HG03135 (cell line): ENCODE results near the gene CPNE6.
"Not testable (repeated sequence)": the region's sequence is repeated elsewhere in the genome, so short reads cannot be mapped to it uniquely, and the experiment has no call there.

Experiments used
- ATAC-seq: cut with Tn5 transposase; IDR thresholded peaks from one replicate; pipeline ENCODE4 v1.9.1; 2021; ENCODE audit warnings: mild to moderate bottlenecking, moderate library complexity; ENCODE audit not compliant: unreplicated experiment

Gene CPNE6

GRCh38 chr14:24102357-24103048 lies 31.1 kb downstream of the CPNE6 start:
- no peak for ATAC-seq

DNA sequence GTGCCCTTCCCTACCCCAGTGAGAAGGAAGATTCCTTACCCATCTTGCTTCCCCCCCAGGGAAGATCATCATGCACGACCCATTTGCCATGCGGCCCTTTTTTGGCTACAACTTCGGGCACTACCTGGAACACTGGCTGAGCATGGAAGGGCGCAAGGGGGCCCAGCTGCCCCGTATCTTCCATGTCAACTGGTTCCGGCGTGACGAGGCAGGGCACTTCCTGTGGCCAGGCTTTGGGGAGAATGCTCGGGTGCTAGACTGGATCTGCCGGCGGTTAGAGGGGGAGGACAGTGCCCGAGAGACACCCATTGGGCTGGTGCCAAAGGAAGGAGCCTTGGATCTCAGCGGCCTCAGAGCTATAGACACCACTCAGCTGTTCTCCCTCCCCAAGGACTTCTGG lies 32.1 kb downstream of the CPNE6 start:
- no peak for ATAC-seq

GRCh38 chr14:24105609-24106239 lies 34.4 kb downstream of the CPNE6 start:
- ATAC-seq = not testable (repeated sequence)

GRCh38 chr14:24106672-24107271 lies 35.4 kb downstream of the CPNE6 start:
- ATAC-seq = no peak

DNA sequence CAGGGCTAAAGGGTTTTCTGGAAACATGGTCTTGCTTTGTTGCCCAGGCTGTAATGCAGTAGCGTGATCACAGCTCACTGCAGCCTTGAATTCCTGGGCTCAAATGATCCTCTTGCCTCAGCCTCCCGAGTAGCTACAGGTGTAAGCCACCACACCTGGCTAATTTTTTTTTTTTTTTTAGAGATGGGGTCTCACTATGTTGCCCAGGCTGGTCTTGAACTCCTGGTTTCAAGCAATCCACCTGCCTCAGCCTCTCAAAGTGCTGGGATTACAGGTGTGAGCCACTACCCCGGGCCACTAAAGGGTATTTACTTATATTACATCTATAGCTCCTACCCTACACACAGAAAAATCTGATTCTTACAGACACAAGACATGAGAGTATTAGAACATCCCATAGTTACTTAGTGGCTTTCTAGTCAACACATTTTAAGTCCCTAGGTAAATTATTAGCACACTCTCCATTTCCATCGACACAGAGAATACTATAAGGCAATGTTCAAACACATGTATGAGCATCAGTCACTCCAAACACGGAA lies 37.0 kb downstream of the CPNE6 start:
- no peak for ATAC-seq

- ATAC-seq = no peak
Observed at GRCh38 chr14:24110060-24110459, 38.7 kb downstream of the CPNE6 start.

DNA sequence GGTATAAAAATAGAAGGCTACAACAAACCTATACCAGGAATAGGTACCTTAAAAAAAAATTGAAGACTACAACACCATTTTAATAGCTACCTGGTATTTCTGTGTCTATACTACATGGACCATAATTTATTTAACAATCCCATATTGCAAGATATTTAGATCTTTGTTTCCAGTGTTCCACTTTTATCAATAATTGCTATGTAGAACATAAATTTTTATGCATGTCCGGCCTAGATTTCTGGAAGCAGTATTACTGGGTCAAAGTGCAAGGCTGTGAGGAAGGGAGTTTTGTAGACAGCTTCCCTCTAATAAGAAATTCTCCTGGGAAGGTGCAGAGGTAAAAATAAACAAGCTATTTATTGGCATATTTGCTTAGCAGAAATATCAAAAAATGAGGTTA lies 39.2 kb downstream of the CPNE6 start:
- ATAC-seq = no peak

GRCh38 chr14:24113379-24113800 lies 42.0 kb downstream of the CPNE6 start:
- peak; percentile 2 for ATAC-seq

DNA sequence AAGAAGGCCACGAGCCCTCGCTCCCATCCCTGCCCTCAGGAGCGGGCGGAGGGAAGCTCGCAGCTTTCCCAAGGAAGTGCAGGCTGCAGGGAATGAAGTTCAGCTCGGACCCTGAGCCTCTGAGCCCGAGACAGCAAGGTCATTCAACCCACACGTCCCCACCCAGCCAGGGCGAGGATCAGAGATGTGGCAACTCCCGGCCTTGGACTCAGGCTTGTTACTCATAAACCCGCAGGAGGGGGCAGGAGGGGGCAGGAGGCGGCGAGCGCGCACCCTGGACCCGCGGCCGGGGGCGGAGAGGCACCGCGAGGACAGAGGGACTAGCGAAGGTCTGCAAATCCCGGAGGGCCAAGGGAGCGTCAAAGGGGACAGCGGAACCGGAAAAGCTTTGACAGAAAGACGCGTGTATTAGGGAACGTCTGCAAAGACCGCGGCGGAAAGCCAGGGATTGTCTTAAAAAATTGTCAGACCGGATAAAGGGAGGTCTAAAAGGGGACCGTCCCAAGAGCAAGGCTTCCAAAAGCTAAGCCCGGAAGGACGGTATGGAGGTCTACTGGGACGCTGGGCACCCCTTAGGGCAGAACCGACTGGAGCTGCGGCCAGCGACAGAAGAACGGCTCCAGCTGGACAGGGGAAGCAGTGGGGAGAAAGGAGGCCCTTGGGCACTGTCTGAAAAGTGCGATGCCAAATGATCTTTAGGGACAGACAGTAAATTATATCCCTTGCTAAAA lies 42.6 kb downstream of the CPNE6 start:
- peak; percentile 28 for ATAC-seq

GRCh38 chr14:24114532-24115421 lies 43.4 kb downstream of the CPNE6 start, which contains the start of the genes DCAF11 and NRL:
Gene DCAF11, plus strand, starts transcription at chr14:24114777. Its CDS starts 818 bp downstream, at chr14:24115595.
Gene NRL, minus strand, starts transcription at chr14:24114949. Its CDS starts 32,101 bp downstream, at chr14:24082848.
- peak; percentile 80 for ATAC-seq

GRCh38 chr14:24115422-24116127 lies 44.2 kb downstream of the CPNE6 start:
- no peak for ATAC-seq

DNA sequence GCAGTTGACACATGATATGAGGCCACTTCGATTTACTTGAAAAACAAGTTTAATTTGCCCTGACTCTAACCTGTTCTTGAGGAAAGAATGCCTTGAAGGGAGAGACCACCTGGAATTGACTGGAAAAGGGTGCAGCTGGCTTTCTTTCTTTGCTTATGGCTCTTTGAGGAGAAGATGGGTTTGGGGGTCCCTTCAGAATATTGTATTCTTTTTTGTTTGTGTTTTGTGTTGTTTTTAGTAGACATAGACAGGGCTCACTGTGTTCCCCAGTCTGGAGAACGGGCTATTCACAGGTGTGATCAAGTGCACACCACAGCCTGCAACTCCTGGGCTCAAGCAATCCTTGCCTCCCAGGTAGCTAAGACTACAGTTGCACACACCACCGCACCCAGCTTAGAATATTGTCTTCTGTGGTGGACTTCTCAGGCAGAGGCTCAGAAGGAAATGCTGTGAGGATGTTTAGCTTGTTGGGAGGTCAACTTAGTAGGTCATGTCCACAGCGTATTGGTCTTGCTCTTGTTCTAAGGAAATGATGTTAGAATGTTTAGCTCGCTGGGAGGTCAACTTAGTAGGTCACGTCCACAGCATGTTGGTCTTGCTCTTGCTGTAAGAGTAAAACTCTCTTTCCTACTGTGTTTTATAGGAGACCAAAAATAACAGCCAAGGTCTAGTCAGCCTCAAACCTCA lies 44.9 kb downstream of the CPNE6 start:
- no peak for ATAC-seq

GRCh38 chr14:24117179-24117578 lies 45.8 kb downstream of the CPNE6 start:
- no peak for ATAC-seq

- no peak for ATAC-seq
Observed at GRCh38 chr14:24119691-24120090, 48.3 kb downstream of the CPNE6 start.

DNA sequence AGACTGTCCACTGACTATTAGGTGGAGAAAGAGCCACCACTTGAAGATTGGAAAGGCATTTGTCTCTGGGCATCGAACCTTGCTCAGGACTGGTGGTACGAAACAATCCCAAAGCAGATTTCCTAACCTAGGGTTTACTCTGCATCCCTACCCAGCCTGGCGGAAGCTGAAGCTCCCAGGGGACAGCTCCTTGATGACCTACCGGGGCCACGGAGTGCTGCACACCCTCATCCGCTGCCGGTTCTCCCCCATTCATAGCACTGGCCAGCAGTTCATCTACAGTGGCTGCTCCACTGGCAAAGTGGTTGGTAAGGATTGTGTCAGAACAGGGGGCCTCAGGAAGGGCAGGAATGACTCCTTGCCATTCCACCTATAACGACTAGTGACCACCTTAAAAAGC lies 49.8 kb downstream of the CPNE6 start:
- no peak for ATAC-seq

DNA sequence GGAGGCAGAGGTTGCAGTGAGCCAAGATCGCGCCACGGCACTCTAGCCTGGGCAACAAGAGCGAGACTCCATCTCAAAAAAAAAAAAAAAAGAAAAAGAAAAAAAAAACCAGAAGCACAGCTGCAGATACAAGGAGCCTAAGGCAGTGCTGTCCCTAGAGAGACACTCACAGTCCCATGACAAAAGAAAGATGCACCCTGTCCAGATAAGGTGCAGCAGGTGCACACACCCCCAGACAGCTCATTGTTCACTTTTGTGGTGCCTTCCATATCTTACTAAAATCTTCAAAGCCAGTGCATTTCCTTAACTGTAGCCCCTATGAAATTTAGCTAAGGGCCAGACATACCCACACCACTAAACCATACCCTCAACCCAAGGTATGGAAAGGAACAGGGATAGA lies 51.1 kb downstream of the CPNE6 start:
- no peak for ATAC-seq

- ATAC-seq = no peak
Observed at GRCh38 chr14:24122898-24123297, 51.5 kb downstream of the CPNE6 start.

DNA sequence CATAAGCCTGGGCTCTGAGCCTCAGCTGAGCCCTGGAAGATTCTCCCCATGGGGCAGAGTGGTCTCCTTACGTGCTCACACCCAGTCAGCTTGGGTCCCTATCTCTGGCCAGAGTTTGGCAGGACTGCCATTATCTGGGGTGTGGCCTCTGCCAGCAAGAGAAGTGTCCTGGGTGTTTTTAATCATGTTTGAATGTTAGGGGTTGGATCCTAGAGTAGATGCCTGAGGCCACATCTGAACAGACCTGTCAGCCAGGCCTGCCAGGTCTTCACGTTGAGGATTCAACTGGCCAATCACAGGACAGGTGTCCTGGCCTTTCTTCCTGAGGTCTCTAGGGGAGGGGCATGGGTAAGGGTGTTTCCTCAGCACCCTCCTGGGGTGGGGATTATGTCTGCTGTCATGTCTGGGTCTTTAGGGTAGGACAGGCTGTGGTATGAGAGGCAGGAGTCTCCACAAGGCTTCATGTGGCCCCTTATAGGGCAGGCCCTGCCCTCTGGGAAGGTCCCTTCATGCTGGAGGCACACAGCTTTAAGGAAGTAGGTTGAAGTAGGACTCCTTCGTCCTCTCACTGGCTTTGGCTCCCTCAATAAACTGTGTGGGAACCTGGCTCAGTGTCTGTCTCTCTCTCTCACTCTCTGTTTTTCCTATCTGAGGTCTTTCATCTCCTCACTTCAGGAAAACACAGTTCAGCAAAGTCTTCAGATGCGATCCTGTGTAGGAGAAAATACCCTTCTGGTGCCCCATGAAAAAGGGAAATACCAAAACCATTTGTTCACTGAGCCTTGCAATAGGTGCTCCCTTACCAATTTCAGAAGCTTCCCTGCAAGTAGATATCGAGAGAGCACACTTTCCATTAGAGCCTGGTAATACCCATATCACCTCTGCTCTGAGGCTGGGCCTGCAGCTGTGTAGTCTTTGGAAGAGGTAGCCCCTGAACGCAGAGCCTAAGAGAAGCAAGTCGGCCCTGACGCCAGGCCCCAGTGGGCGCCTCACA lies 52.4 kb downstream of the CPNE6 start:
- ATAC-seq = no peak
